Measurements from ENCODE around the gene FANCB. TPM values are rescaled to one million over a fixed set of nuclear protein-coding genes. Genes with fewer than 3 reads are reported as not detected.

The FANCB gene
- total and polyA plus RNA-seq, 2 donors (not counting 1 experiment from before 2014, with no cell fraction given), result 1.5 to 7.3 TPM

- H3K4me3 ChIP-seq (replicated peaks in 1 of 4; ENCODE audit: control extremely low read depth in 1 of 4, insufficient read depth in 1 of 4, low read depth in 3 of 4, low read length in 4 of 4), result no peak overlapping the region
- no peaks in the 10 kb centered on the region for H3K79me2 ChIP-seq (ENCODE audit: control insufficient read depth, insufficient read depth, low read length)
- no peaks in the 10 kb centered on the region for H3K9me3 ChIP-seq (ENCODE audit: control insufficient read depth, insufficient read depth, low read depth, low read length)
- TF ChIP-seq EZH2 (IDR thresholded peaks at IDR 0.05; ENCODE audit: low read length, missing control alignments), result no peak
- TF ChIP-seq, protein P1, sequence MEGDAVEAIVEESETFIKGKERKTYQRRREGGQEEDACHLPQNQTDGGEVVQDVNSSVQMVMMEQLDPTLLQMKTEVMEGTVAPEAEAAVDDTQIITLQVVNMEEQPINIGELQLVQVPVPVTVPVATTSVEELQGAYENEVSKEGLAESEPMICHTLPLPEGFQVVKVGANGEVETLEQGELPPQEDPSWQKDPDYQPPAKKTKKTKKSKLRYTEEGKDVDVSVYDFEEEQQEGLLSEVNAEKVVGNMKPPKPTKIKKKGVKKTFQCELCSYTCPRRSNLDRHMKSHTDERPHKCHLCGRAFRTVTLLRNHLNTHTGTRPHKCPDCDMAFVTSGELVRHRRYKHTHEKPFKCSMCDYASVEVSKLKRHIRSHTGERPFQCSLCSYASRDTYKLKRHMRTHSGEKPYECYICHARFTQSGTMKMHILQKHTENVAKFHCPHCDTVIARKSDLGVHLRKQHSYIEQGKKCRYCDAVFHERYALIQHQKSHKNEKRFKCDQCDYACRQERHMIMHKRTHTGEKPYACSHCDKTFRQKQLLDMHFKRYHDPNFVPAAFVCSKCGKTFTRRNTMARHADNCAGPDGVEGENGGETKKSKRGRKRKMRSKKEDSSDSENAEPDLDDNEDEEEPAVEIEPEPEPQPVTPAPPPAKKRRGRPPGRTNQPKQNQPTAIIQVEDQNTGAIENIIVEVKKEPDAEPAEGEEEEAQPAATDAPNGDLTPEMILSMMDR (conservative IDR thresholded peaks at IDR 0.05 in 1 of 2, IDR thresholded peaks at IDR 0.05 in 1 of 2; ENCODE audit: low read depth in 1 of 2, low read length in 2 of 2), result no peak
- no peaks in the 10 kb centered on the region for H3K4me1 ChIP-seq (ENCODE audit: control insufficient read depth, extremely low read depth, insufficient read depth, low read length)
- no peak overlapping the region for H2AFZ ChIP-seq (ENCODE audit: low read length)
- H3K27ac ChIP-seq (ENCODE audit: insufficient read depth, low read length), result no peak overlapping the region
- no peaks in the 10 kb centered on the region for H3K27me3 ChIP-seq (ENCODE audit: control insufficient read depth, insufficient read depth, low read length)
- no peak overlapping the region for H3K4me2 ChIP-seq (ENCODE audit: extremely low read depth, insufficient read depth, low read length)
- no peak overlapping the region for H3K9ac ChIP-seq (ENCODE audit: insufficient read depth, low read length)
- no peaks in the 10 kb centered on the region for H4K20me1 ChIP-seq (ENCODE audit: control insufficient read depth, extremely low read depth, insufficient read depth, low read length)
- DNase-seq (ENCODE audit: low read depth in 2 of 2), result no peak
- H3K36me3 ChIP-seq (ENCODE audit: control insufficient read depth, insufficient read depth, low read length), result no peaks in the 10 kb centered on the region
Observed at GRCh38 chrX:14851526-14851925, 21.3 kb downstream of the FANCB start.

GRCh38 chrX:14843666-14844065 is 29.2 kb downstream of the FANCB start:
- no peak overlapping the region for H3K9ac ChIP-seq (ENCODE audit: insufficient read depth, low read length)
- no peak for DNase-seq (ENCODE audit: low read depth in 2 of 2)
- no peaks in the 10 kb centered on the region for H3K79me2 ChIP-seq (ENCODE audit: control insufficient read depth, insufficient read depth, low read length)
- no peak overlapping the region for H2AFZ ChIP-seq (ENCODE audit: low read length)
- H4K20me1 ChIP-seq (ENCODE audit: control insufficient read depth, extremely low read depth, insufficient read depth, low read length), result no peaks in the 10 kb centered on the region
- H3K27me3 ChIP-seq (ENCODE audit: control insufficient read depth, insufficient read depth, low read length), result no peaks in the 10 kb centered on the region
- H3K27ac ChIP-seq (ENCODE audit: insufficient read depth, low read length), result no peak overlapping the region
- H3K9me3 ChIP-seq (ENCODE audit: control insufficient read depth, insufficient read depth, low read depth, low read length), result no peaks in the 10 kb centered on the region
- no peak overlapping the region for H3K4me2 ChIP-seq (ENCODE audit: extremely low read depth, insufficient read depth, low read length)
- no peaks in the 10 kb centered on the region for H3K4me1 ChIP-seq (ENCODE audit: control insufficient read depth, extremely low read depth, insufficient read depth, low read length)
- no peaks in the 10 kb centered on the region for H3K36me3 ChIP-seq (ENCODE audit: control insufficient read depth, insufficient read depth, low read length)
- TF ChIP-seq, protein P1 (conservative IDR thresholded peaks at IDR 0.05 in 1 of 2, IDR thresholded peaks at IDR 0.05 in 1 of 2; ENCODE audit: low read depth in 1 of 2, low read length in 2 of 2), result no peak
- TF ChIP-seq EZH2 (IDR thresholded peaks at IDR 0.05; ENCODE audit: low read length, missing control alignments), result no peak
- H3K4me3 ChIP-seq (replicated peaks in 1 of 4; ENCODE audit: control extremely low read depth in 1 of 4, insufficient read depth in 1 of 4, low read depth in 3 of 4, low read length in 4 of 4), result no peak overlapping the region

DNA sequence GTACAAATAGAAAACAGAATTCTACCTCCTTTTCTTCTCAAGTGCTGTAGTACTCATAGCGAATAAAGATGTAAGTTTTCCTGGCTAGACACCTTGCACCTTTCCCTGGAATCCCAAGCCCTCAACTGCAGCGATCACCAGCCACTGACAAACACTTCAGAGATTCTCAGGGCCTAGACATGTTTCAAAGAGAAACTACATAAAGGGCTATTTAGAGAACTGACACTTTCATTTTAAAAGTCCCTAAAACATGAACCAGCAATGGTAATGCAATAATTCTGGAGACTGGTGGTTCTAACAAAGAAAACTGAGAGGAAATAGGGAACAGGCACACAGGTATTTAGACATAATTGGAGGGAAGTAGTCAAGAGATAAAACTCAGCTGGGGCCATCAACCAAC is 35.7 kb downstream of the FANCB start:
- TF ChIP-seq, protein P1 (conservative IDR thresholded peaks at IDR 0.05 in 1 of 2, IDR thresholded peaks at IDR 0.05 in 1 of 2; ENCODE audit: low read depth in 1 of 2, low read length in 2 of 2), result no peak
- TF ChIP-seq EZH2 (IDR thresholded peaks at IDR 0.05; ENCODE audit: low read length, missing control alignments), result no peak
- no peak overlapping the region for H3K9ac ChIP-seq (ENCODE audit: insufficient read depth, low read length)
- no peaks in the 10 kb centered on the region for H4K20me1 ChIP-seq (ENCODE audit: control insufficient read depth, extremely low read depth, insufficient read depth, low read length)
- no peak overlapping the region for H3K4me3 ChIP-seq (replicated peaks in 1 of 4; ENCODE audit: control extremely low read depth in 1 of 4, insufficient read depth in 1 of 4, low read depth in 3 of 4, low read length in 4 of 4)
- H3K27me3 ChIP-seq (ENCODE audit: control insufficient read depth, insufficient read depth, low read length), result no peaks in the 10 kb centered on the region
- no peaks in the 10 kb centered on the region for H3K79me2 ChIP-seq (ENCODE audit: control insufficient read depth, insufficient read depth, low read length)
- no peaks in the 10 kb centered on the region for H3K36me3 ChIP-seq (ENCODE audit: control insufficient read depth, insufficient read depth, low read length)
- H2AFZ ChIP-seq (ENCODE audit: low read length), result no peak overlapping the region
- DNase-seq (ENCODE audit: low read depth in 2 of 2), result no peak
- H3K4me2 ChIP-seq (ENCODE audit: extremely low read depth, insufficient read depth, low read length), result no peak overlapping the region
- H3K27ac ChIP-seq (ENCODE audit: insufficient read depth, low read length), result no peak overlapping the region
- H3K4me1 ChIP-seq (ENCODE audit: control insufficient read depth, extremely low read depth, insufficient read depth, low read length), result no peaks in the 10 kb centered on the region
- H3K9me3 ChIP-seq (ENCODE audit: control insufficient read depth, insufficient read depth, low read depth, low read length), result no peaks in the 10 kb centered on the region
